ENCODE data around the gene C15orf62. TPM values are rescaled to one million over a fixed set of nuclear protein-coding genes. Genes with fewer than 3 reads are reported as not detected.

C15orf62 gene
- total and polyA plus RNA-seq, 7 donors, result 0.05 to 0.19 (median 0.07) TPM; not detected in 4

GRCh38 chr15:40815042-40815698, 45.4 kb downstream of the C15orf62 start:
- Histone ChIP-seq H3K27me3 (ENCODE audit: insufficient read depth in 3 of 3, low read length in 2 of 3) (no peaks in the 10 kb centered on the region), H3K9me3 (no peaks in the 10 kb centered on the region), H3K4me3 (no peak overlapping the region), H3K4me1 (no peaks in the 10 kb centered on the region), H3K27ac (no peak overlapping the region), H3K36me3 (ENCODE audit: insufficient read depth in 1 of 2, low read depth in 1 of 2) (peaks cover 0 to 42% of the 10 kb centered on the region in 2 donors)
- ATAC-seq (no peak), DNase-seq (peak in 1 of 2 donors; percentile 12)
- 89 to 91% (median 89%) methylated on average over 4 of the region's 4 CpGs for WGBS, 3 donors
- intact Hi-C loops (cut with DNase I), result no loop called here
- TF ChIP-seq, protein P1, sequence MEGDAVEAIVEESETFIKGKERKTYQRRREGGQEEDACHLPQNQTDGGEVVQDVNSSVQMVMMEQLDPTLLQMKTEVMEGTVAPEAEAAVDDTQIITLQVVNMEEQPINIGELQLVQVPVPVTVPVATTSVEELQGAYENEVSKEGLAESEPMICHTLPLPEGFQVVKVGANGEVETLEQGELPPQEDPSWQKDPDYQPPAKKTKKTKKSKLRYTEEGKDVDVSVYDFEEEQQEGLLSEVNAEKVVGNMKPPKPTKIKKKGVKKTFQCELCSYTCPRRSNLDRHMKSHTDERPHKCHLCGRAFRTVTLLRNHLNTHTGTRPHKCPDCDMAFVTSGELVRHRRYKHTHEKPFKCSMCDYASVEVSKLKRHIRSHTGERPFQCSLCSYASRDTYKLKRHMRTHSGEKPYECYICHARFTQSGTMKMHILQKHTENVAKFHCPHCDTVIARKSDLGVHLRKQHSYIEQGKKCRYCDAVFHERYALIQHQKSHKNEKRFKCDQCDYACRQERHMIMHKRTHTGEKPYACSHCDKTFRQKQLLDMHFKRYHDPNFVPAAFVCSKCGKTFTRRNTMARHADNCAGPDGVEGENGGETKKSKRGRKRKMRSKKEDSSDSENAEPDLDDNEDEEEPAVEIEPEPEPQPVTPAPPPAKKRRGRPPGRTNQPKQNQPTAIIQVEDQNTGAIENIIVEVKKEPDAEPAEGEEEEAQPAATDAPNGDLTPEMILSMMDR (IDR thresholded peaks at IDR 0.05), result no peak

GRCh38 chr15:40819048-40819447, 49.3 kb downstream of the C15orf62 start:
- ATAC-seq, result no peak
- H3K27me3 ChIP-seq (ENCODE audit: insufficient read depth in 3 of 3, low read length in 2 of 3), result no peaks in the 10 kb centered on the region
- H3K36me3 ChIP-seq (ENCODE audit: insufficient read depth in 1 of 2, low read depth in 1 of 2), result peaks cover 0 to 12% of the 10 kb centered on the region in 2 donors
- intact Hi-C loops (cut with DNase I), result no loop called here
- no peaks in the 10 kb centered on the region for H3K9me3 ChIP-seq
- 79 to 87% (median 87%) methylated on average over 7 of the region's 7 CpGs for WGBS, 3 donors
- no peak for DNase-seq
- no peaks in the 10 kb centered on the region for H3K4me1 ChIP-seq
- H3K4me3 ChIP-seq, result no peak overlapping the region
- TF ChIP-seq, protein P1 (IDR thresholded peaks at IDR 0.05), result no peak
- H3K27ac ChIP-seq, result no peak overlapping the region

DNA sequence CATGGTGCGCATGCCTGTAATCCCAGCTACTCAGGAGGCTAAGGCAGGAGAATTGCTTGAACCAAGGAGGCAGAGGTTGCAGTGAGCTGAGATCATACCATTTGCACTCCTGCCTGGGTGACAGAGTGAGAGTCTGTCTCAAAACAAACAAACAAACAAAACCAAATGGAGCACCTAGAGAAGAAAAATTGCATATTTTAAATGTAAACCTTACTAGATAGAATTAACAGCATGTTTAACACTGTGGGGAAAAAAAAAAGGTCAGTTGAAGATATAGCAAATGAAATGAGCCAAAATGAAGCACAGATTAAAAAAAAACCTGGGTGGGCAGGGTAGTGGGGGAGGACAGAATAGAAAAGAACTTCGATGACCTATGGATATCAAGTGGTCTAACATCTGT, 51.4 kb downstream of the C15orf62 start:
- no peaks in the 10 kb centered on the region for H3K4me1 ChIP-seq
- H3K27ac ChIP-seq, result no peak overlapping the region
- H3K4me3 ChIP-seq, result no peak overlapping the region
- ATAC-seq (no peak), DNase-seq (no peak)
- no peaks in the 10 kb centered on the region for H3K27me3 ChIP-seq (ENCODE audit: insufficient read depth in 3 of 3, low read length in 2 of 3)
- TF ChIP-seq, protein P1 (IDR thresholded peaks at IDR 0.05), result no peak
- no peaks in the 10 kb centered on the region for H3K9me3 ChIP-seq
- 85 to 89% (median 87%) methylated on average over 2 of the region's 2 CpGs for WGBS, 3 donors
- intact Hi-C loops (cut with DNase I), result no loop called here
- H3K36me3 ChIP-seq (ENCODE audit: insufficient read depth in 1 of 2, low read depth in 1 of 2), result no peaks in the 10 kb centered on the region

Other genes starting within 250 kb of the C15orf62 start
- gene CCDC32, start 204.9 kb upstream of the C15orf62 start, total RNA-seq, result 10 to 100 TPM in 3 of 4 donors, 1 to 10 TPM in 1; 9.3 to 23.6 (median 19.8) TPM
- 10 to 100 TPM; 24.8 to 54.9 (median 38.5) TPM for gene CCDC32, start 204.9 kb upstream of the C15orf62 start, polyA plus RNA-seq
- 10 to 100 TPM in 3 of 4 donors, 1 to 10 TPM in 1; 8.7 to 12.5 (median 11.0) TPM for gene RPUSD2, start 200.7 kb upstream of the C15orf62 start, total RNA-seq
- 10 to 100 TPM in 2 of 3 donors, 1 to 10 TPM in 1; 9.4 to 10.9 (median 10.3) TPM for gene RPUSD2, start 200.7 kb upstream of the C15orf62 start, polyA plus RNA-seq
- gene KNL1, start 175.7 kb upstream of the C15orf62 start, total RNA-seq, result under 1 TPM in 3 of 4 donors, not detected in 1; 0.04 to 0.50 (median 0.49) TPM
- gene KNL1, start 175.7 kb upstream of the C15orf62 start, polyA plus RNA-seq, result under 1 TPM in 2 of 3 donors, not detected in 1; 0.03 to 0.18 TPM
- 1 to 10 TPM in 1 of 4 donors, under 1 TPM in 3; 0.41 to 1.5 (median 0.56) TPM for gene RAD51, start 74.8 kb upstream of the C15orf62 start, total RNA-seq
- gene RAD51, start 74.8 kb upstream of the C15orf62 start, polyA plus RNA-seq, result under 1 TPM; 0.29 to 0.93 (median 0.90) TPM
- gene RMDN3, start 14.7 kb upstream of the C15orf62 start, total RNA-seq, result 10 to 100 TPM; 17.1 to 20.1 (median 18.6) TPM
- gene RMDN3, start 14.7 kb upstream of the C15orf62 start, polyA plus RNA-seq, result 10 to 100 TPM; 11.1 to 30.9 (median 20.2) TPM
- gene GCHFR, start 5.9 kb upstream of the C15orf62 start, total RNA-seq, result 1 to 10 TPM; 1.5 to 4.9 (median 2.9) TPM
- gene GCHFR, start 5.9 kb upstream of the C15orf62 start, polyA plus RNA-seq, result 1 to 10 TPM; 4.3 to 6.7 (median 5.0) TPM
- 10 to 100 TPM in 2 of 4 donors, 1 to 10 TPM in 2; 9.1 to 12.4 (median 10.8) TPM for gene ZFYVE19, start 37.1 kb downstream of the C15orf62 start, total RNA-seq
- 10 to 100 TPM; 16.9 to 31.5 (median 25.4) TPM for gene ZFYVE19, start 37.1 kb downstream of the C15orf62 start, polyA plus RNA-seq
- 10 to 100 TPM in 3 of 4 donors, 1 to 10 TPM in 1; 8.9 to 18.5 (median 13.0) TPM for gene DNAJC17, start 37.5 kb downstream of the C15orf62 start, total RNA-seq
- 10 to 100 TPM; 16.6 to 32.4 (median 32.0) TPM for gene DNAJC17, start 37.5 kb downstream of the C15orf62 start, polyA plus RNA-seq
- gene PPP1R14D, start 58.7 kb downstream of the C15orf62 start, total RNA-seq, result not detected
- gene PPP1R14D, start 58.7 kb downstream of the C15orf62 start, polyA plus RNA-seq, result not detected
- under 1 TPM; 0.19 to 0.54 (median 0.24) TPM for gene SPINT1, start 74.1 kb downstream of the C15orf62 start, total RNA-seq
- under 1 TPM; 0.03 to 0.19 (median 0.17) TPM for gene SPINT1, start 74.1 kb downstream of the C15orf62 start, polyA plus RNA-seq
- gene RHOV, start 104.3 kb downstream of the C15orf62 start, total RNA-seq, result not detected
- gene RHOV, start 104.3 kb downstream of the C15orf62 start, polyA plus RNA-seq, result under 1 TPM in 2 of 3 donors, not detected in 1; 0.10 to 0.23 TPM
- 10 to 100 TPM in 3 of 4 donors, 1 to 10 TPM in 1; 8.1 to 20.5 (median 16.3) TPM for gene VPS18, start 124.5 kb downstream of the C15orf62 start, total RNA-seq
- gene VPS18, start 124.5 kb downstream of the C15orf62 start, polyA plus RNA-seq, result 10 to 100 TPM in 2 of 3 donors, 1 to 10 TPM in 1; 8.4 to 16.9 (median 12.3) TPM
- 10 to 100 TPM in 1 of 4 donors, 1 to 10 TPM in 3; 7.2 to 13.1 (median 9.2) TPM for gene DLL4, start 159.4 kb downstream of the C15orf62 start, total RNA-seq
- gene DLL4, start 159.4 kb downstream of the C15orf62 start, polyA plus RNA-seq, result 1 to 10 TPM; 4.0 to 6.1 (median 6.0) TPM
- 100 to 1,000 TPM in 2 of 4 donors, 10 to 100 TPM in 1, 1 to 10 TPM in 1; 3.7 to 243 (median 96.3) TPM for gene CHAC1, start 183.5 kb downstream of the C15orf62 start, total RNA-seq
- 100 to 1,000 TPM in 1 of 3 donors, 10 to 100 TPM in 2; 14.0 to 129 (median 49.0) TPM for gene CHAC1, start 183.5 kb downstream of the C15orf62 start, polyA plus RNA-seq

Data from psoas muscle (tissue), 8 donors.